Effector CD8-positive, alpha-beta T cell (primary cell): Measurements from ENCODE around the gene RBM44.

Experiments
- DNase-seq: peaks from one replicate; lab custom pipeline; 2025; lab: John Stamatoyannopoulos, UW

Gene RBM44

GRCh38 chr2:237885111-237885930 is 86.7 kb downstream of the RBM44 start:
- no peak for DNase-seq

GRCh38 chr2:237885931-237886684 is 87.5 kb downstream of the RBM44 start:
- no peak for DNase-seq

GRCh38 chr2:237886685-237887481 is 88.3 kb downstream of the RBM44 start:
- no peak for DNase-seq

- DNase-seq = no peak
These were observed 89.8 kb downstream of the RBM44 start for GRCh38 chr2:237888389-237888788.

GRCh38 chr2:237889016-237889415 is 90.4 kb downstream of the RBM44 start:
- no peak for DNase-seq

GRCh38 chr2:237889811-237890210 is 91.2 kb downstream of the RBM44 start:
- DNase-seq = no peak
